ENCODE measurements around the gene EPHB2. TPM values are rescaled to one million over a fixed set of nuclear protein-coding genes. Genes with fewer than 3 reads are reported as not detected.

Gene EPHB2
- polyA plus RNA-seq, 3 donors: 0.67 to 3.9 (median 1.9) TPM

GRCh38 chr1:22852144-22852655 lies 141.6 kb downstream of the EPHB2 start:
- no peak overlapping the region for H3K27ac ChIP-seq (ENCODE audit: low read depth, low read length)
- WGBS, 3 donors: 84 to 92% (median 88%) methylated on average over 6 of the region's 6 CpGs

DNA sequence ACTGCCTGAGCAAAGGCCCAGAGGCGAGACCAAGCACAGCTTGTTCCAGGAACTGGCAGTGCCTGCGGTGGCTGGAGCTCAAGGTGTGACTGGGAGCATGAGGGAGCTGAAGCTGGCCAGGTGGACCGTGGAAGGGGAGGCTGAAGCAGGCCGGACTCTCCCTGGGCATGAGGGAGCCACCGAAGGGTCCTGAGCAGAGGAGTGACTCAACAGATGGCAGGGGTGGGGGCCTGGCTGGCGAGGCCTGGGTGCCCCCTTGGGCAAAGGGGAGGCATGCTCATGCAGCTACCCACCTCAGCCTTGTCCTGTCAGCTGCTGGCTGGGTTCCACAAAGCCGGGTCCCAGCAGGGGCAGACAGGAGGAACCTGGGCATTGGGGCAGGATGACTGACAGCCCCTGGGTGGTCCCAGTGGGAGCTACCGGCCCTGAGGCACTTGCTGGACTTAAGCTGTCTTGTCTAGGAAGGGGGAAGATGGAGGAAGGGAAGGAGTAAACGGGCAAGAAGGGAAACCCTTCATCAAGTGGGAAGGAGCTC lies 143.1 kb downstream of the EPHB2 start:
- WGBS, 3 donors: 87 to 90% (median 88%) methylated on average over 8 to 9 of the region's 9 CpGs
- no peak overlapping the region for H3K27ac ChIP-seq (ENCODE audit: low read depth, low read length)

GRCh38 chr1:22854688-22855565 lies 144.3 kb downstream of the EPHB2 start:
- 64 to 82% (median 72%) methylated on average over 6 of the region's 6 CpGs for WGBS, 3 donors

DNA sequence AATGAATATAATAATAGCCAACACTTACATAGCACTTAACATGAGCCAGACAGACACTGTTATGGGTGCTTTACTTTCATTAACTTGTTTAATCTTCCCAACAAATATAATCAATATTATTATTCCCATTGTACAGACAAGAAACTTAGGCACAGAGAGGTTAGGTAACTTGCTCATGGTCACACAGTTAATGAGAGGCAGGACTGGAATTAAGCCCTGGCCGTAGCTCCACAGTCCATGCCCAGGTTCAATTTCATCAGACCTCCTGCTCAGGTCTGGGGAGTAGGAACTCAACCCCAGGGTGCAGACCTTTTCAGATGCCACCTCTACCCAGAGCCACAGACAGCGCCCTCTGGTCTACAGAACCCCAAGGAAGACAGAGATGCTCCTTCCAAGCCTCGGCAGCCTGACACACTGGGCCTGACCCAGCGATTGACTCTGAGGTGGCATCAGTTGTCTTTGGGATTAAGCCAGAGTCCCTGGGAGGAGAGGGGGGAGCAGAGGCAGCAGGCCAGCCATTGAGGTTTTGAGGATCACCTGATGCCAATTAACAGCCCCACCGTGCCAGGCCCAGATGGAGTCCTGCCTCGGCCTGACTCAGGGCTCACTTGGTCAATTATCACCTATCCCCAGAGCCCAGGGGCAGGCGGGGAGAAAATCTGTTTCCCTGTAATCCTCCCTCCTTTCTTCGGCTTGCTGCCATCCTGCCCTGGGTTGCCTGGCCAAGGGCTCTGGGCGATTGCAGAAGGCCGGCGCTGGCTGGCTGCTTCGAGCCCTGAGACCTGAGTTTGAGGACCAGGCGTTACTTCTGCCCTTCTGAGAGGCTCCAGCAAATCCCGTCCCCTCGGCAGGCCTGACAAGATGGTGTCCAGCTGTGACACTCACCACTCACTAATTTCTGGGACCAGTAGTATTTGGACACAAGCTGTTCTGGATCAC lies 145.3 kb downstream of the EPHB2 start:
- 82 to 87% (median 84%) methylated on average over 15 of the region's 15 CpGs for WGBS, 3 donors
- no peak overlapping the region for H3K27ac ChIP-seq (ENCODE audit: low read depth, low read length)

More at GRCh38 chr1:22854688-22855565, 144.3 kb downstream of the EPHB2 start:
- no peak overlapping the region for H3K27ac ChIP-seq (ENCODE audit: low read depth, low read length)

DNA sequence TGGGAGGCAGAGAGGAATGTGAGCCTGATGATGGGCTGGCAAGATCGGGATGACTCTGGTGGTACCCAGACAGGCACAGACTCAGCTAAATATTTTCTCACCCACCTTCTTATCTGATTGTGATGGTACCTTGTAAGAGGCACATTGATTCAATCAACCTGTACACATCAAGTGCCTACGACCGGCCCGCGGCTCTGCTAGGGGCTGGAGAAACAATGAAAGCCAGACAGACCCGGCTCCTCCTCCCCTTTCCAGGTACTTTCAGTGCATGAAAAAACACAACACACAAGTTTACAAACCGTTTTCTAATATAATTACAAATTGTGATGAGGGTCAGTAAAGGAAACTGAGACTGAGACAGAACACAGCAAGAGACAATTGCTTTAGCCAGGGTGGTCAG lies 147.0 kb downstream of the EPHB2 start:
- WGBS, 3 donors: 90 to 91% (median 90%) methylated on average over 7 of the region's 7 CpGs
- H3K27ac ChIP-seq (ENCODE audit: low read depth, low read length): no peak overlapping the region

DNA sequence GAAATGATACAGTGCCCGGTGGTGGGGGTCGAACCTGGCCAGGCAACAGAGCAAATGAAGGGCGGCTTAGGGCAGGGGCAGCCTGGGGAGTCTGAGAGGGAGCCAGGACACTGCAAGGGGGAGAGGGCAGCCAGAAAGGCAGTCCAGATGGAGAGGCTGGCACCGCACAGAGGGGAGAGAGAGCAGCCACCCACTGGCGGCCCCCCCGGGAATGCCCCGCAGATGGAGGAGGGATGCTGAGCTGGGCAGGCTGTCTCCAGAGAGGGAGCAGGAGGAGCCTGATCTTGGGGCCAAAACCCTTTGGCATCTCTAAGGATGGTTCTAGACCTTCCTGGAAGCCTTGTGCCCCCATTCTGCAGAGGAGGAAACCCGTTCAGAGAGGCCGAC lies 149.8 kb downstream of the EPHB2 start:
- H3K27ac ChIP-seq (ENCODE audit: low read depth, low read length): no peak overlapping the region
- 78 to 87% (median 85%) methylated on average over 9 of the region's 9 CpGs for WGBS, 3 donors

GRCh38 chr1:22860883-22861385 lies 150.3 kb downstream of the EPHB2 start:
- 82 to 91% (median 86%) methylated on average over 4 of the region's 4 CpGs for WGBS, 3 donors

GRCh38 chr1:22861764-22862440 lies 151.3 kb downstream of the EPHB2 start:
- WGBS, 3 donors: 67 to 70% (median 70%) methylated on average over 4 of the region's 4 CpGs
- H3K27ac ChIP-seq (ENCODE audit: low read depth, low read length): no peak overlapping the region

More at GRCh38 chr1:22860883-22861385, 150.3 kb downstream of the EPHB2 start:
- H3K27ac ChIP-seq (ENCODE audit: low read depth, low read length): no peak overlapping the region

- WGBS, 3 donors: 91 to 94% (median 93%) methylated on average over 9 of the region's 9 CpGs
- no peak overlapping the region for H3K27ac ChIP-seq (ENCODE audit: low read depth, low read length)
These were observed 152.1 kb downstream of the EPHB2 start for GRCh38 chr1:22862752-22863151.

DNA sequence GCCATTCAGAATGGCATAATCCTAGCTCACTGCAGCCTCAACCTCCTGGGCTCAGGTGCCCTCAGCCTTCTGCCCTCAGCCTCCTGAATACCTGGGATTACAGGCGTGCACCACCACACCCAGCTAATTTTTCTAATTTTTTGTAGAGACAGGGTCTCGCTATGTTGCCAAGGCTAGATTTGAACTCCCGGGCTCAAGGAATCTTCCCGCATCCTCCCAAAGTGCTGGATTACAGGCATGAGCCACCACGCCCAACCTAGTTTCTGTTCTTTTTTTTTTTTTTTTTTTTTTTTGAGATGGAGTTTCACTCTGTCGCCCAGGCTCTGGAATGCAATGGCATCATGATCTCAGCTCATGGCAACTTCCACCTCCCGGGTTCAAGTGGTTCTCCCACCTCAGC lies 153.1 kb downstream of the EPHB2 start:
- WGBS, 3 donors: 91 to 95% (median 94%) methylated on average over 7 of the region's 7 CpGs
- no peak overlapping the region for H3K27ac ChIP-seq (ENCODE audit: low read depth, low read length)

GRCh38 chr1:22864886-22865285 lies 154.2 kb downstream of the EPHB2 start:
- H3K27ac ChIP-seq (ENCODE audit: low read depth, low read length): no peak overlapping the region

GRCh38 chr1:22865736-22866135 lies 155.1 kb downstream of the EPHB2 start:
- 51 to 74% (median 51%) methylated on average over 5 of the region's 5 CpGs for WGBS, 3 donors
- no peak overlapping the region for H3K27ac ChIP-seq (ENCODE audit: low read depth, low read length)

More at GRCh38 chr1:22864886-22865285, 154.2 kb downstream of the EPHB2 start:
- WGBS, 3 donors: 93 to 94% (median 94%) methylated on average over 24 of the region's 24 CpGs

GRCh38 chr1:22866868-22867267 lies 156.2 kb downstream of the EPHB2 start:
- H3K27ac ChIP-seq (ENCODE audit: low read depth, low read length): no peak overlapping the region
- WGBS, 3 donors: 95 to 96% (median 96%) methylated on average over 5 of the region's 5 CpGs

- 90 to 97% (median 92%) methylated on average over 3 of the region's 3 CpGs for WGBS, 3 donors
- H3K27ac ChIP-seq (ENCODE audit: low read depth, low read length): no peak overlapping the region
These were observed 157.7 kb downstream of the EPHB2 start for GRCh38 chr1:22868331-22868730.

DNA sequence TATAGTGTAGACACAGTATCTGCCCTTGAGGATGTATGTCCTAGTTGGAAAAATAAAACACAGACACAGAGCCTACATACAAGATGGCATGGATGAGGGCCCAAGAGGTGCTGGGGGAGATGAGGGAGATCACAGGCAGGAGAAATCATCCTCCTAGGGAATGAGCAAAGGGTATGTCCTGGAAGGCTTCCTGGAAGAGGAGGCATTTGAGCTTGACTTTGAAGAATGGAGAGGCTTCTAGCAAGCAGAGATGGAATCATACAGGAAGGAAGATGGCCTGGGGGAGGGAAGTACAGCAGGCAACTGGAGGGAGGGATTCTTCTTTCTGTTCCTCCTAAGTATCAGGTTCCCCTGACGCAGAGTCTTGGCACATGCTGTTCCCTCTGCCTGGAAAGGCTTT lies 158.7 kb downstream of the EPHB2 start:
- 81 to 100% (median 91%) methylated on average over 1 of the region's 1 CpG for WGBS, 3 donors
- no peak overlapping the region for H3K27ac ChIP-seq (ENCODE audit: low read depth, low read length)

GRCh38 chr1:22870201-22870871 lies 159.7 kb downstream of the EPHB2 start:
- H3K27ac ChIP-seq (ENCODE audit: low read depth, low read length): no peak overlapping the region
- 45 to 60% (median 59%) methylated on average over 15 of the region's 15 CpGs for WGBS, 3 donors

DNA sequence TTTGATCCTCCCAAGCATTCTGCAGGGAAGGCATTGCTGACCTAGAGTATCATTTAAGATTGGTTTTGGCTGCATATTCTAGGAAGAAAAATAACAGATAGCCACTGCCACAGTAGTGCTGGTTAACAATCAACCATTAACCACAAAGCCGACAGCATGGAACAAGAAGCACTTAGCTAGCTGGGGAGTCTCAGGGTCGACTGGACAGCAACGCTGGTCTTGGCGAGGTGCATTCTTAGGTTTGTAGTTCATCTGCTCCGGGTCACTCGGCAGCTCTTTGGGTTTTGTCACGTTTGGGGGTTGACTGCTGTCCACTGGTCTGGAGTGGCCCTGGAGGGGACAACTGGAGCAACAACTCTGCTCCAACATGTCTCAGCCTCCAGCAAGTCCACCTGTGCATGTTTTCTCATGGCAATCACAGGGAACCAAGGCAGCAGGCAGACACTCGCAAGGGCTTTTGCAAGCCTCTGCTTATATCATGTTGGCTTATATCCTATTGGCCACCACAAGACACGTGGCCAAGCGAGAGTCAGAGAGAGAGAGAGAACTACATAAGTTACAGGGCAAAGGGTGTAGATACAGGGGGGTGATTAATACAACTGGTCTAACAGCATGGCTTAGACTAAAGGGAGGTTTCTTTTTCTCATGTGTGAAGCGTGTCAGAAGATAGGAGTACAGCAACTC lies 162.5 kb downstream of the EPHB2 start:
- H3K27ac ChIP-seq (ENCODE audit: low read depth, low read length): no peak overlapping the region
- WGBS, 3 donors: 72 to 87% (median 84%) methylated on average over 11 of the region's 11 CpGs

Data from adipose tissue (tissue), 3 donors.